ENCODE results near the gene SEMA6A. TPM values are rescaled to one million over a fixed set of nuclear protein-coding genes. Genes with fewer than 3 reads are reported as not detected.

SEMA6A gene
- total RNA-seq, 1 experiment from 2014 or later = 406 TPM

DNA sequence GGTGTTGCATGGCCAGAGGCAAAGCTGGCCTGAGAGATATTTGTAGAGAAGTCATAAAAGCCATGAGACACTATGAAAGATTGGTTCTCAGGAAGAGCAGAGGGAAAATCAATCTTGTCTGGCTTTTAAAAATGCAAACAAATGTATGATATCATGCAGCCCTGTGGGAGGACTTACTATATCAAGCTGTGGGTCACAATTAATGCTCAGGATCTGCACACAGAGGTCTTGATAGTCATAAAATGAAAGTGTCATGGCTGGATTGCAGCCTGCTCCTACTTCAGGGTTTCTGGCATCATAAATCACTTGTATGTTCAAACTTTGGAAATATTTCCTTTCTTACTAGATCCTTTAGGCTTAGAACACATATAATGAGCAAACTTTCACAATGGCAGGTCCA is 151.5 kb downstream of the SEMA6A start:
- ATAC-seq (no peak), DNase-seq (ENCODE audit: low spot score) (no peak)
- CTCF ChIA-PET = no interaction called here
- Mint-ChIP-seq H3K27ac (no peak overlapping the region), H3K27me3 (ENCODE audit: low read depth) (no peaks in the 10 kb centered on the region; the same call in 1 of the 2 replicates), H3K4me1 (peaks cover 14% of the 10 kb centered on the region), H3K36me3 (no peaks in the 10 kb centered on the region), H3K9me3 (no peaks in the 10 kb centered on the region), H3K4me3 (no peak overlapping the region)
- TF ChIP-seq ZNF263 (CRISPR knock-in tag; IDR thresholded peaks at IDR 0.05; ENCODE audit: low read depth) = no peak
- no peak for TF ChIP-seq FOXP1 (CRISPR knock-in tag; IDR thresholded peaks at IDR 0.05; ENCODE audit: borderline replicate concordance)
- TF ChIP-seq CREM (CRISPR knock-in tag; IDR thresholded peaks at IDR 0.05) = no peak
- TF ChIP-seq ELF4 (CRISPR knock-in tag; IDR thresholded peaks at IDR 0.05; ENCODE audit: low read depth) = no peak
- TF ChIP-seq, protein P1, sequence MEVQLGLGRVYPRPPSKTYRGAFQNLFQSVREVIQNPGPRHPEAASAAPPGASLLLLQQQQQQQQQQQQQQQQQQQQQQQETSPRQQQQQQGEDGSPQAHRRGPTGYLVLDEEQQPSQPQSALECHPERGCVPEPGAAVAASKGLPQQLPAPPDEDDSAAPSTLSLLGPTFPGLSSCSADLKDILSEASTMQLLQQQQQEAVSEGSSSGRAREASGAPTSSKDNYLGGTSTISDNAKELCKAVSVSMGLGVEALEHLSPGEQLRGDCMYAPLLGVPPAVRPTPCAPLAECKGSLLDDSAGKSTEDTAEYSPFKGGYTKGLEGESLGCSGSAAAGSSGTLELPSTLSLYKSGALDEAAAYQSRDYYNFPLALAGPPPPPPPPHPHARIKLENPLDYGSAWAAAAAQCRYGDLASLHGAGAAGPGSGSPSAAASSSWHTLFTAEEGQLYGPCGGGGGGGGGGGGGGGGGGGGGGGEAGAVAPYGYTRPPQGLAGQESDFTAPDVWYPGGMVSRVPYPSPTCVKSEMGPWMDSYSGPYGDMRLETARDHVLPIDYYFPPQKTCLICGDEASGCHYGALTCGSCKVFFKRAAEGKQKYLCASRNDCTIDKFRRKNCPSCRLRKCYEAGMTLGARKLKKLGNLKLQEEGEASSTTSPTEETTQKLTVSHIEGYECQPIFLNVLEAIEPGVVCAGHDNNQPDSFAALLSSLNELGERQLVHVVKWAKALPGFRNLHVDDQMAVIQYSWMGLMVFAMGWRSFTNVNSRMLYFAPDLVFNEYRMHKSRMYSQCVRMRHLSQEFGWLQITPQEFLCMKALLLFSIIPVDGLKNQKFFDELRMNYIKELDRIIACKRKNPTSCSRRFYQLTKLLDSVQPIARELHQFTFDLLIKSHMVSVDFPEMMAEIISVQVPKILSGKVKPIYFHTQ (CRISPR knock-in tag; IDR thresholded peaks at IDR 0.05) = no peak
- no peak for TF ChIP-seq TCF7 (CRISPR knock-in tag; IDR thresholded peaks at IDR 0.05; ENCODE audit: low read depth)
- TF ChIP-seq, protein P2, sequence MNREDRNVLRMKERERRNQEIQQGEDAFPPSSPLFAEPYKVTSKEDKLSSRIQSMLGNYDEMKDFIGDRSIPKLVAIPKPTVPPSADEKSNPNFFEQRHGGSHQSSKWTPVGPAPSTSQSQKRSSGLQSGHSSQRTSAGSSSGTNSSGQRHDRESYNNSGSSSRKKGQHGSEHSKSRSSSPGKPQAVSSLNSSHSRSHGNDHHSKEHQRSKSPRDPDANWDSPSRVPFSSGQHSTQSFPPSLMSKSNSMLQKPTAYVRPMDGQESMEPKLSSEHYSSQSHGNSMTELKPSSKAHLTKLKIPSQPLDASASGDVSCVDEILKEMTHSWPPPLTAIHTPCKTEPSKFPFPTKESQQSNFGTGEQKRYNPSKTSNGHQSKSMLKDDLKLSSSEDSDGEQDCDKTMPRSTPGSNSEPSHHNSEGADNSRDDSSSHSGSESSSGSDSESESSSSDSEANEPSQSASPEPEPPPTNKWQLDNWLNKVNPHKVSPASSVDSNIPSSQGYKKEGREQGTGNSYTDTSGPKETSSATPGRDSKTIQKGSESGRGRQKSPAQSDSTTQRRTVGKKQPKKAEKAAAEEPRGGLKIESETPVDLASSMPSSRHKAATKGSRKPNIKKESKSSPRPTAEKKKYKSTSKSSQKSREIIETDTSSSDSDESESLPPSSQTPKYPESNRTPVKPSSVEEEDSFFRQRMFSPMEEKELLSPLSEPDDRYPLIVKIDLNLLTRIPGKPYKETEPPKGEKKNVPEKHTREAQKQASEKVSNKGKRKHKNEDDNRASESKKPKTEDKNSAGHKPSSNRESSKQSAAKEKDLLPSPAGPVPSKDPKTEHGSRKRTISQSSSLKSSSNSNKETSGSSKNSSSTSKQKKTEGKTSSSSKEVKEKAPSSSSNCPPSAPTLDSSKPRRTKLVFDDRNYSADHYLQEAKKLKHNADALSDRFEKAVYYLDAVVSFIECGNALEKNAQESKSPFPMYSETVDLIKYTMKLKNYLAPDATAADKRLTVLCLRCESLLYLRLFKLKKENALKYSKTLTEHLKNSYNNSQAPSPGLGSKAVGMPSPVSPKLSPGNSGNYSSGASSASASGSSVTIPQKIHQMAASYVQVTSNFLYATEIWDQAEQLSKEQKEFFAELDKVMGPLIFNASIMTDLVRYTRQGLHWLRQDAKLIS (CRISPR knock-in tag; IDR thresholded peaks at IDR 0.05; ENCODE audit: borderline replicate concordance) = no peak
- TF ChIP-seq, protein P3, sequence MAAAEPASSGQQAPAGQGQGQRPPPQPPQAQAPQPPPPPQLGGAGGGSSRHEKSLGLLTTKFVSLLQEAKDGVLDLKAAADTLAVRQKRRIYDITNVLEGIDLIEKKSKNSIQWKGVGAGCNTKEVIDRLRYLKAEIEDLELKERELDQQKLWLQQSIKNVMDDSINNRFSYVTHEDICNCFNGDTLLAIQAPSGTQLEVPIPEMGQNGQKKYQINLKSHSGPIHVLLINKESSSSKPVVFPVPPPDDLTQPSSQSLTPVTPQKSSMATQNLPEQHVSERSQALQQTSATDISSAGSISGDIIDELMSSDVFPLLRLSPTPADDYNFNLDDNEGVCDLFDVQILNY (CRISPR knock-in tag; IDR thresholded peaks at IDR 0.05) = no peak
- POLR2A ChIA-PET = no interaction called here

DNA sequence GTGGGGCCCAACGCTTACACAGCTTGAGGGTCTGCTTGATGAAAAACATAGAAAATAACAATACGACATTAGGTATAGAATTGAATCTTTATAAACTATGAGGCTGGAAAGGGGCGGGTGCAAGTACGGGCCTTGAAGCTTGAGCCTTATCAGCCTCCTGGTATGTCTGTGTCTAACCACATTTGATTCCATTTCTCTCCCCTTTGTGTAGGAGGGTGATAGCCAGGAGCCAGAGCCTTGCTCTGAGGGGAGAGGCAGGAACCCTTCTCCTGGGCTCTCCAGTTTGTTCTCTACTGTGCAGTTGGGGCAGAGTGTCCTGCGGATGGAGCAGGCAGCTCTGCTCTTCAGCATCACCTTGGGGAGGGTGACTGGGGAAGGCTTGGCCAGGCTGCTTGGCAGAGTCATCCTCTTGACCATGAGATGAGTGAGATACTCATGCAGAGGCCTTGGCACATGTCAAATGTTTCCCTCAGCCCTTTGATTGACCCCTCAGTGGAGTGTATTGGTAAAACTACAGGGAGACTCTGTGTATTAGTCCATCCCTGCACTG is 153.5 kb downstream of the SEMA6A start:
- ChIA-PET CTCF (no interaction called here), POLR2A (interaction anchor here (0.8 kb wide), 1 partner anchor 249 kb away, joined by 3 read pairs; no protein-coding TSS in a partner anchor)
- Mint-ChIP-seq H3K36me3 (no peaks in the 10 kb centered on the region), H3K9me3 (no peaks in the 10 kb centered on the region), H3K4me3 (no peak overlapping the region), H3K4me1 (peaks cover 10% of the 10 kb centered on the region), H3K27ac (no peak overlapping the region), H3K27me3 (ENCODE audit: low read depth) (no peaks in the 10 kb centered on the region; the same call in 1 of the 2 replicates)
- TF ChIP-seq SP1 (CRISPR knock-in tag; conservative IDR thresholded peaks at IDR 0.05) = no peak
- TF ChIP-seq, protein P4, sequence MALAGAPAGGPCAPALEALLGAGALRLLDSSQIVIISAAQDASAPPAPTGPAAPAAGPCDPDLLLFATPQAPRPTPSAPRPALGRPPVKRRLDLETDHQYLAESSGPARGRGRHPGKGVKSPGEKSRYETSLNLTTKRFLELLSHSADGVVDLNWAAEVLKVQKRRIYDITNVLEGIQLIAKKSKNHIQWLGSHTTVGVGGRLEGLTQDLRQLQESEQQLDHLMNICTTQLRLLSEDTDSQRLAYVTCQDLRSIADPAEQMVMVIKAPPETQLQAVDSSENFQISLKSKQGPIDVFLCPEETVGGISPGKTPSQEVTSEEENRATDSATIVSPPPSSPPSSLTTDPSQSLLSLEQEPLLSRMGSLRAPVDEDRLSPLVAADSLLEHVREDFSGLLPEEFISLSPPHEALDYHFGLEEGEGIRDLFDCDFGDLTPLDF (CRISPR knock-in tag; IDR thresholded peaks at IDR 0.05) = no peak
- no peak for TF ChIP-seq ZNF317 (CRISPR knock-in tag; IDR thresholded peaks at IDR 0.05; ENCODE audit: borderline replicate concordance, low read depth)
- no peak for TF ChIP-seq SMAD4 (CRISPR knock-in tag; IDR thresholded peaks at IDR 0.05)
- no peak for TF ChIP-seq ZNF396 (CRISPR knock-in tag; IDR thresholded peaks at IDR 0.05; ENCODE audit: borderline replicate concordance)
- TF ChIP-seq NR3C1 (CRISPR knock-in tag; conservative IDR thresholded peaks at IDR 0.05; ENCODE audit: low read depth) = no peak
- no peak for TF ChIP-seq PRRX2 (CRISPR knock-in tag; IDR thresholded peaks at IDR 0.05)
- TF ChIP-seq KAT7 (CRISPR knock-in tag; IDR thresholded peaks at IDR 0.05; ENCODE audit: borderline replicate concordance) = no peak
- TF ChIP-seq NFYB (CRISPR knock-in tag; conservative IDR thresholded peaks at IDR 0.05; ENCODE audit: low read depth) = no peak
- TF ChIP-seq, protein P5, sequence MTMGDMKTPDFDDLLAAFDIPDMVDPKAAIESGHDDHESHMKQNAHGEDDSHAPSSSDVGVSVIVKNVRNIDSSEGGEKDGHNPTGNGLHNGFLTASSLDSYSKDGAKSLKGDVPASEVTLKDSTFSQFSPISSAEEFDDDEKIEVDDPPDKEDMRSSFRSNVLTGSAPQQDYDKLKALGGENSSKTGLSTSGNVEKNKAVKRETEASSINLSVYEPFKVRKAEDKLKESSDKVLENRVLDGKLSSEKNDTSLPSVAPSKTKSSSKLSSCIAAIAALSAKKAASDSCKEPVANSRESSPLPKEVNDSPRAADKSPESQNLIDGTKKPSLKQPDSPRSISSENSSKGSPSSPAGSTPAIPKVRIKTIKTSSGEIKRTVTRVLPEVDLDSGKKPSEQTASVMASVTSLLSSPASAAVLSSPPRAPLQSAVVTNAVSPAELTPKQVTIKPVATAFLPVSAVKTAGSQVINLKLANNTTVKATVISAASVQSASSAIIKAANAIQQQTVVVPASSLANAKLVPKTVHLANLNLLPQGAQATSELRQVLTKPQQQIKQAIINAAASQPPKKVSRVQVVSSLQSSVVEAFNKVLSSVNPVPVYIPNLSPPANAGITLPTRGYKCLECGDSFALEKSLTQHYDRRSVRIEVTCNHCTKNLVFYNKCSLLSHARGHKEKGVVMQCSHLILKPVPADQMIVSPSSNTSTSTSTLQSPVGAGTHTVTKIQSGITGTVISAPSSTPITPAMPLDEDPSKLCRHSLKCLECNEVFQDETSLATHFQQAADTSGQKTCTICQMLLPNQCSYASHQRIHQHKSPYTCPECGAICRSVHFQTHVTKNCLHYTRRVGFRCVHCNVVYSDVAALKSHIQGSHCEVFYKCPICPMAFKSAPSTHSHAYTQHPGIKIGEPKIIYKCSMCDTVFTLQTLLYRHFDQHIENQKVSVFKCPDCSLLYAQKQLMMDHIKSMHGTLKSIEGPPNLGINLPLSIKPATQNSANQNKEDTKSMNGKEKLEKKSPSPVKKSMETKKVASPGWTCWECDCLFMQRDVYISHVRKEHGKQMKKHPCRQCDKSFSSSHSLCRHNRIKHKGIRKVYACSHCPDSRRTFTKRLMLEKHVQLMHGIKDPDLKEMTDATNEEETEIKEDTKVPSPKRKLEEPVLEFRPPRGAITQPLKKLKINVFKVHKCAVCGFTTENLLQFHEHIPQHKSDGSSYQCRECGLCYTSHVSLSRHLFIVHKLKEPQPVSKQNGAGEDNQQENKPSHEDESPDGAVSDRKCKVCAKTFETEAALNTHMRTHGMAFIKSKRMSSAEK (CRISPR knock-in tag; IDR thresholded peaks at IDR 0.05; ENCODE audit: borderline replicate concordance) = no peak
- TF ChIP-seq FOXJ3 (CRISPR knock-in tag; IDR thresholded peaks at IDR 0.05; ENCODE audit: borderline replicate concordance) = no peak
- TF ChIP-seq, protein P6, sequence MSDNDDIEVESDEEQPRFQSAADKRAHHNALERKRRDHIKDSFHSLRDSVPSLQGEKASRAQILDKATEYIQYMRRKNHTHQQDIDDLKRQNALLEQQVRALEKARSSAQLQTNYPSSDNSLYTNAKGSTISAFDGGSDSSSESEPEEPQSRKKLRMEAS (CRISPR knock-in tag; IDR thresholded peaks at IDR 0.05) = no peak
- TF ChIP-seq TCF7 (CRISPR knock-in tag; IDR thresholded peaks at IDR 0.05; ENCODE audit: low read depth) = no peak
- no peak for TF ChIP-seq SOX15 (CRISPR knock-in tag; IDR thresholded peaks at IDR 0.05)
- no peak for TF ChIP-seq ZNF423 (CRISPR knock-in tag; IDR thresholded peaks at IDR 0.05)
- no peak for DNase-seq (ENCODE audit: low spot score)
- ATAC-seq = no peak
